HG03139 (cell line): ENCODE data around the gene HMX3.
"Not testable (repeated sequence)": the region's sequence is repeated elsewhere in the genome, so short reads cannot be mapped to it uniquely, and the experiment has no call there.

ENCODE experiments used
- ATAC-seq: cut with Tn5 transposase; IDR thresholded peaks from one replicate; pipeline ENCODE4 v1.9.1; 2021; ENCODE audit not compliant: unreplicated experiment

HMX3 gene

DNA sequence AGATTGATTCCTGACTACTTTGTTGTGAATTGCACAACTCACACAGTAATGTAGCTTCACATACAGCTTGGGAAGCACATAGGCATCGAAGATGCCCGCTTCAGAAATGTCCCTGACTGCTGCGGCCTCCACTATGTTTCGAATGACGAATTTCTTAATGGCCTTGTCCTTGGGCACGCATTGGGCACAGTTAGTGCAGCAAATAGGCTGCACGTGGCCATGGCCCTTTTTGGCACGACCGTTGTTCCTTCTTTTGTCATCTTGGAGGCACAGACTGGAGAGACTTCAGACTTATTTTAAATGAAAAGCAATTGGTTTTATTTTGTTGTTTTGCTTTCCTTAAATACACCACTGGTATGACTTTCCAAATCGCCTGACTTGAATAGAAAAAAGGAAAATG lies 35.8 kb downstream of the HMX3 start:
- not testable (repeated sequence) for ATAC-seq

- ATAC-seq, result no peak
Observed at GRCh38 chr10:123175389-123176387, 39.9 kb downstream of the HMX3 start.

GRCh38 chr10:123178390-123178789 lies 42.6 kb downstream of the HMX3 start:
- not testable (repeated sequence) for ATAC-seq

DNA sequence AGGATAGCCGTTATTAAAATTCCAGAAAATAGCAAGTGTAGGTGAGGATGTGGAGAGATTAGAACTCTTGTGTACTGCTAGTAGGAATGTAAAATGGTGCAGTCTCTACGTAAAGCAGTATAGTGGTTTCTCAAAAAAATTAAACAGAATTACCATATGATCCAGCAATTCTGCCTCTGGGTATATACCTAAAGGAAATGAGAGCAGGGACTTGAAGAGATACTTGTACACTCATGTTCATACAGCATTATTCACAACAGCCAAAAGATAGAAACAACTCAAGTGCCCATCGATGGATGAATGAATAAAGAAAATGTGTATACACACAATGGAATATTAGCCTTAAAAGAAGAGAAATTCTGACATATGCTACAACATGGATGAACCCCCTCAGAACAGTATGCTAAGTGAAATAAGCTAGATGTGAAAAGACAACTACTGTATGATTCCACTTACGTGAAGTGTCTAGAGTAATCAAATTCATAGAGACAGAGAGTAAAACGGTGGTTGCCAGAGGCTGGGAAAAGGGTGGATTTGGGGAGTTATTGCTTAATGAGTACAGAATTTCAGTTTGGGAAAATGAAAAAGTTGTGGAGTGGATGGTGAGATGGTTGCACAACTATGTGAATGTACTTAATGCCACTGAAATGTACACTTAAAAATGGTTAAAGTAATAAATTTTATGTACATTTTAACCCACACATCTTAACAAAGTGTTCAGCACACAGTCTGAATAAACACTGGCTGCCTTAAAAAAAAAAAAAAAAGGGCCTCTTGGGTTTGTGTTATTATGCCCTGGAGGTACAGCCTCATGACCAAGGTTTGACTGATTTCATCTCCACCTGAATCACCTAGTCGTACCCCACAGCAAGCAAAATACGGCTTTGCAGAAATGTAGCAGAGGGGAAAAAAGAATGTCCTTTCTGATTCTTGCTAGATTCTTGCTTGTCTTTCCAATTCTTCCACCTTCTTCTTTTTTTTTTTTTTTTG lies 44.6 kb downstream of the HMX3 start:
- ATAC-seq, result no peak

GRCh38 chr10:123183724-123184123 lies 48.0 kb downstream of the HMX3 start:
- no peak for ATAC-seq

DNA sequence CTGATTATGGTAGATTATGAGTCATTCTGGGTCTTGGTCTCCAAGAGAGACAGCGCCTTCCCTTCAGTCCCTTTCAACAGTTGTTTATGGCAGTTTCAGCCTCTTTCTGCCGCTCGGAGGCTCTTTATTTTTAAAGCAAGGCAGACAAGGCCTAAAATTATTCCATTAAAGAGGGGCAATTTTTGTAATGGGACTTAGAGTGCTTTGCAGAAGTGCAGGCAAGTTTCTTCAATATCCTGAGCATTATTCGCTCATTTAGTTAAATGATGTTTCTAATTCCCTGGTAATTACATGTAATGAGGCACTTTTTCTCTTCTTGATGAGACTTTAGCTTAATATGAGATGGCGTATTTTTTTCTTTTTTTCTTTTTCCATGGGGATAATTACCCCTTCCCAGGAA lies 52.0 kb downstream of the HMX3 start:
- ATAC-seq, result no peak
